ENCODE results near the gene DKK3.

Gene DKK3

DNA sequence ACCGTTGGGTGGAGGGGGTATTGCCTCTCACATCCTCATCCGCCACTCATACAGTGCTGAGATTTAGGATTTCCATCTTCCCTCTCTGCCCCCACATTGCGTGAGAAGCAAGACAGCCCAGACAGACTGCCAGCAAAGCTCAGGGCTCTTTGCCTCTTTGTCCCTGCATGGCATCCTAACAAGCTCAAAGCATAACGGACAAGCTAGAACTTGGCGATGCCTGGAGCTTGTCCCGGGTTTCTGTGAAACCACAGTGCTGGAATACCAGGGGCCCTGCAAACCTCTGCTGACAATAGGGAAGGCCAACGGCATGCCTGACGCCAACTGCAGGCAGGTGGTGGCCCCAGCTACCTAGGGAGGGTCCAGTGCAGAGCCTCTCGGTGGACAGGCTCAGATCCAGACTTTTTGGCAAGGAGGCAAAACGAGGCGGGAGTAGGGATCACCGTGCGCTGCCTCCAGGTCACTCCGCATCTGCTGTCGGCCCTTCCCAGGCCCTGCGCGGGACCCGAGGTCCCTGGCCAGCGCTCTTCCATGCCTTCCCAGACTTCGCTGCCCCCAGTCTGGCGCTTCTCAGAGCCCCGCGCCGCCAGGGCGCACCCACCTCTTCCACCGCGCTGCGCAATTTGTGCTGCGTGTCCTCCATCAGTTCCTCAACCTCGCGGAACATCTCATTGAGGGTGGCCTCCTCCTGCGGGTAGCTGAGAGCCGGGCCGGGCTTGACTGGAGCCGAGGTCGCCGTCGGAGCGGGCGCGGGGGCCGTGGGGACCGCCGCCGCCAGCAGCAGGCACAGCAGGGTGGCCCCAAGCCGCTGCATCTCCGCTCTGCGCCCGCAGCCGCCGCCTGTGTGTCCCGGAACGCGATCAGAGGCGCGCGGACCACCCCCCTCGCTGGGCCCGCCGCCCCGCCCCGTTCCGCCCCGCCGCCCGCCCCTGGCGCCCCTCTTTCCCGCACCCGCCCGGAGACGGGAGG lies at the start of gene DKK3:
Gene DKK3, minus strand, starts transcription at position 858 of the 969 bp plus-strand sequence. Its CDS starts 44 bp downstream, at position 814.
- H3K9me3 ChIP-seq (ENCODE audit: insufficient read depth, low read length) = no peaks in the 10 kb centered on the region
- no peak within 1 kb of the TSS for H3K4me2 ChIP-seq (ENCODE audit: low read depth, low read length, poor library complexity, severe bottlenecking)
- no peak within 1 kb of the TSS for H3K9ac ChIP-seq (ENCODE audit: low read length)
- no peak for TF ChIP-seq EZH2phosphoT487 (conservative IDR thresholded peaks at IDR 0.05; ENCODE audit: low read length)
- TF ChIP-seq, protein P1, sequence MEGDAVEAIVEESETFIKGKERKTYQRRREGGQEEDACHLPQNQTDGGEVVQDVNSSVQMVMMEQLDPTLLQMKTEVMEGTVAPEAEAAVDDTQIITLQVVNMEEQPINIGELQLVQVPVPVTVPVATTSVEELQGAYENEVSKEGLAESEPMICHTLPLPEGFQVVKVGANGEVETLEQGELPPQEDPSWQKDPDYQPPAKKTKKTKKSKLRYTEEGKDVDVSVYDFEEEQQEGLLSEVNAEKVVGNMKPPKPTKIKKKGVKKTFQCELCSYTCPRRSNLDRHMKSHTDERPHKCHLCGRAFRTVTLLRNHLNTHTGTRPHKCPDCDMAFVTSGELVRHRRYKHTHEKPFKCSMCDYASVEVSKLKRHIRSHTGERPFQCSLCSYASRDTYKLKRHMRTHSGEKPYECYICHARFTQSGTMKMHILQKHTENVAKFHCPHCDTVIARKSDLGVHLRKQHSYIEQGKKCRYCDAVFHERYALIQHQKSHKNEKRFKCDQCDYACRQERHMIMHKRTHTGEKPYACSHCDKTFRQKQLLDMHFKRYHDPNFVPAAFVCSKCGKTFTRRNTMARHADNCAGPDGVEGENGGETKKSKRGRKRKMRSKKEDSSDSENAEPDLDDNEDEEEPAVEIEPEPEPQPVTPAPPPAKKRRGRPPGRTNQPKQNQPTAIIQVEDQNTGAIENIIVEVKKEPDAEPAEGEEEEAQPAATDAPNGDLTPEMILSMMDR (IDR thresholded peaks at IDR 0.05; ENCODE audit: insufficient read depth, low read length, poor library complexity, severe bottlenecking) = no peak
- no peak within 1 kb of the TSS for H2AFZ ChIP-seq (ENCODE audit: low read depth, low read length, severe bottlenecking)
- no peaks in the 10 kb centered on the region for H4K20me1 ChIP-seq (ENCODE audit: low read depth, low read length)
- H3F3A ChIP-seq (ENCODE audit: insufficient read depth) = no peaks in the 10 kb centered on the region
- no peaks in the 10 kb centered on the region for H3K9me2 ChIP-seq (replicated peaks; ENCODE audit: insufficient read depth, low read length)
- H3K4me3 ChIP-seq (ENCODE audit: insufficient read depth, low read length, poor library complexity, severe bottlenecking) = no peak within 1 kb of the TSS
- H3K27me3 ChIP-seq (ENCODE audit: low read length) = no peaks in the 10 kb centered on the region
- no peaks in the 10 kb centered on the region for H3K36me3 ChIP-seq (ENCODE audit: low read length)
- no peaks in the 10 kb centered on the region for H3K79me2 ChIP-seq (ENCODE audit: insufficient read depth, low read length)
- no peak within 1 kb of the TSS for H3K27ac ChIP-seq (ENCODE audit: low read depth, low read length)

DNA sequence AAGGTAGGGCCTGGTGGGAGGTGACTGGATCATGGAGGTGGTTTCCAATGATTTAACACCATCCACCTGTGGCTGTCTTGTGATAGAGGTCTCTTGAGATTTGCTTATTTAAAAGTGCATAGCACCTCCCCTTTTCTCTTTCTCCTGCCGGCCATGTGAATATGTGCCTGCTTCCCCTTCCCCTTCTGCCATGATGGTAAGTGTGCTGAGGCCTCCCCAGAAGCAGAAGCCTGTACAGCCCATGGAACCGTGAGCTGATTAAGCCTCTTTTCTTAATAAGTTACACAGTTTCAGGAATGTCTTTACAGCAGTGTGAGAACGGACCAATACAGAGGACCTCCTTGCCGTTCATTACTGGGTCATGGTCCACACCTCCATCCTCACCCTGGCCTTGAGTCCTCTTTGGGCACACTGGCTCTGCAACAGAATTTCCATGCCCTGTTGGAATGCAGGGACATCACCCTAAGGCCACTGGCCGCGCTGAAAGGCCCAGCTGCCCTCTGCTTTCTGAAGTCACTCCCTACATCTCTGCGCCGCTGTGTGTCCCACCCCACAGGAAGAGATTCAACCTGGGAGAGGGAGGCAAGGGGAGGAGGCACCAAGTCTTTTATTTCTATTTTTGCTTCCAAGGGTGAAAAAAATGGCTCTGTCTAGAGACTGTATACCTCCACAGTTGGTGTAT lies 49.0 kb upstream of the DKK3 start:
- Histone ChIP-seq H4K20me1 (ENCODE audit: low read depth, low read length) (no peaks in the 10 kb centered on the region), H3K27ac (ENCODE audit: low read depth, low read length) (no peak overlapping the region), H3K9ac (ENCODE audit: low read length) (no peak overlapping the region), H3F3A (ENCODE audit: insufficient read depth) (no peaks in the 10 kb centered on the region), H3K27me3 (ENCODE audit: low read length) (no peaks in the 10 kb centered on the region), H3K36me3 (ENCODE audit: low read length) (no peaks in the 10 kb centered on the region), H3K4me2 (ENCODE audit: low read depth, low read length, poor library complexity, severe bottlenecking) (no peak overlapping the region), H3K9me2 (replicated peaks; ENCODE audit: insufficient read depth, low read length) (no peaks in the 10 kb centered on the region), H3K79me2 (ENCODE audit: insufficient read depth, low read length) (no peaks in the 10 kb centered on the region), H3K9me3 (ENCODE audit: insufficient read depth, low read length) (no peaks in the 10 kb centered on the region), H2AFZ (ENCODE audit: low read depth, low read length, severe bottlenecking) (no peak overlapping the region), H3K4me3 (ENCODE audit: insufficient read depth, low read length, poor library complexity, severe bottlenecking) (no peak overlapping the region)
- TF ChIP-seq, protein P1 (IDR thresholded peaks at IDR 0.05; ENCODE audit: insufficient read depth, low read length, poor library complexity, severe bottlenecking) = no peak
- TF ChIP-seq EZH2phosphoT487 (conservative IDR thresholded peaks at IDR 0.05; ENCODE audit: low read length) = no peak

DNA sequence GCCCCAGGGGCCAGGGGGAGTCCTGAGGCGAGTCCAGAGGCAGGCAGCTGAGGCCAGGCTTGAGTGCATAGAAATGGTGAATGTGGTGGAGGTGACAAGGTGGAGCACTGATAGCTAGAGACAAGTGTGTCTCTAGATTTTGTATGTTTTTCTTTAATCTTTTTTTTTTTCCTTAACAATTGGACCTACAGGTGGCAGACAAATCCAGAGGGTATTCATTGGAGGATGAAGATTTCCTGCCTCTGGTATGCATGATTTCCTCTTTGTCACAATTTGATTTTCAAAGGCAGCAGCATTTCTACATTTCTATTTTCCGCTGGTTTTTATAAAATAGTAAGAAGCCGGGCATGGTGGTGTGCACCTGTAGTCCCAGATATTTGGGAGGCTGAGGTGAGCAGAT lies 47.7 kb upstream of the DKK3 start:
- H3K9ac ChIP-seq (ENCODE audit: low read length) = no peak overlapping the region
- H2AFZ ChIP-seq (ENCODE audit: low read depth, low read length, severe bottlenecking) = no peak overlapping the region
- no peaks in the 10 kb centered on the region for H3F3A ChIP-seq (ENCODE audit: insufficient read depth)
- no peak for TF ChIP-seq EZH2phosphoT487 (conservative IDR thresholded peaks at IDR 0.05; ENCODE audit: low read length)
- TF ChIP-seq, protein P1 (IDR thresholded peaks at IDR 0.05; ENCODE audit: insufficient read depth, low read length, poor library complexity, severe bottlenecking) = no peak
- H3K36me3 ChIP-seq (ENCODE audit: low read length) = no peaks in the 10 kb centered on the region
- no peaks in the 10 kb centered on the region for H4K20me1 ChIP-seq (ENCODE audit: low read depth, low read length)
- no peak overlapping the region for H3K27ac ChIP-seq (ENCODE audit: low read depth, low read length)
- no peaks in the 10 kb centered on the region for H3K9me3 ChIP-seq (ENCODE audit: insufficient read depth, low read length)
- no peak overlapping the region for H3K4me3 ChIP-seq (ENCODE audit: insufficient read depth, low read length, poor library complexity, severe bottlenecking)
- H3K9me2 ChIP-seq (replicated peaks; ENCODE audit: insufficient read depth, low read length) = no peaks in the 10 kb centered on the region
- no peaks in the 10 kb centered on the region for H3K79me2 ChIP-seq (ENCODE audit: insufficient read depth, low read length)
- no peaks in the 10 kb centered on the region for H3K27me3 ChIP-seq (ENCODE audit: low read length)
- H3K4me2 ChIP-seq (ENCODE audit: low read depth, low read length, poor library complexity, severe bottlenecking) = no peak overlapping the region
